ENCODE data around the gene AKT3. TPM values are rescaled to one million over a fixed set of nuclear protein-coding genes. Genes with fewer than 3 reads are reported as not detected.

The AKT3 gene
- total RNA-seq, 2 donors from 2014 or later, result 13.6 to 31.2 TPM

- no peaks in the 10 kb centered on the region for H3K27me3 ChIP-seq
- no peaks in the 10 kb centered on the region for H3K9me3 ChIP-seq
- TF ChIP-seq CTCF (IDR thresholded peaks at IDR 0.05), result no peak
- no peaks in the 10 kb centered on the region for H3K4me1 ChIP-seq
- H3K4me3 ChIP-seq, result no peak overlapping the region
- H3K27ac ChIP-seq, result no peak overlapping the region
- no peaks in the 10 kb centered on the region for H3K36me3 ChIP-seq
- no peak for DNase-seq (ENCODE audit: low spot score)
Observed at GRCh38 chr1:243465081-243465480, 385.0 kb downstream of the AKT3 start.

GRCh38 chr1:243462929-243463697 is 386.9 kb downstream of the AKT3 start:
- Histone ChIP-seq H3K4me1 (no peaks in the 10 kb centered on the region), H3K27ac (no peak overlapping the region), H3K36me3 (no peaks in the 10 kb centered on the region), H3K4me3 (no peak overlapping the region), H3K27me3 (no peaks in the 10 kb centered on the region), H3K9me3 (no peaks in the 10 kb centered on the region)
- no peak for TF ChIP-seq CTCF (IDR thresholded peaks at IDR 0.05)
- DNase-seq (ENCODE audit: low spot score), result no peak

- Histone ChIP-seq H3K27ac (no peak overlapping the region), H3K4me1 (no peaks in the 10 kb centered on the region), H3K4me3 (no peak overlapping the region), H3K9me3 (no peaks in the 10 kb centered on the region), H3K36me3 (no peaks in the 10 kb centered on the region), H3K27me3 (no peaks in the 10 kb centered on the region)
- DNase-seq (ENCODE audit: low spot score), result no peak
- no peak for TF ChIP-seq CTCF (IDR thresholded peaks at IDR 0.05)
Observed at GRCh38 chr1:243461700-243462099, 388.3 kb downstream of the AKT3 start.

GRCh38 chr1:243459059-243459458 is 391.0 kb downstream of the AKT3 start:
- DNase-seq (ENCODE audit: low spot score), result no peak
- no peak for TF ChIP-seq CTCF (IDR thresholded peaks at IDR 0.05)
- Histone ChIP-seq H3K4me3 (no peak overlapping the region), H3K4me1 (no peaks in the 10 kb centered on the region), H3K9me3 (no peaks in the 10 kb centered on the region), H3K27ac (no peak overlapping the region), H3K36me3 (no peaks in the 10 kb centered on the region), H3K27me3 (no peaks in the 10 kb centered on the region)

- Histone ChIP-seq H3K9me3 (no peaks in the 10 kb centered on the region), H3K27ac (no peak overlapping the region), H3K27me3 (no peaks in the 10 kb centered on the region), H3K36me3 (no peaks in the 10 kb centered on the region), H3K4me1 (no peaks in the 10 kb centered on the region), H3K4me3 (no peak overlapping the region)
- no peak for DNase-seq (ENCODE audit: low spot score)
- no peak for TF ChIP-seq CTCF (IDR thresholded peaks at IDR 0.05)
Observed at GRCh38 chr1:243457363-243457982, 392.6 kb downstream of the AKT3 start.

All from right atrium auricular region (tissue), 2 donors.